Neural progenitor cell (in vitro differentiated cells): ENCODE results near the gene ITPR1. TPM values are rescaled to one million over a fixed set of nuclear protein-coding genes. Genes with fewer than 3 reads are reported as not detected.

ENCODE experiments used
- DNase-seq: peaks from one replicate; pipeline ENCODE4 v3.0.0-alpha.2; 2016; ENCODE audit warnings: low spot score
- H2AFZ ChIP-seq: fragments of 200-600 bp; sonication (generic); replicated peaks from 2 replicates; pipeline ENCODE4 v1.6.1; 2016; ENCODE audit warnings: antibody characterized with exemption
- H3F3A ChIP-seq: fragments of 200-600 bp; sonication (generic); 2 replicates; pipeline ENCODE4 v1.6.1; 2016; ENCODE audit warnings: antibody characterized with exemption, low read depth
- H3K27ac ChIP-seq: fragments of 200-600 bp; sonication (generic); 2 replicates; pipeline ENCODE4 v1.5.1; 2016; ENCODE audit warnings: mild to moderate bottlenecking
- H3K27me3 ChIP-seq: fragments of 200-600 bp; sonication (generic); 2 replicates; pipeline ENCODE4 v1.6.1; 2016; ENCODE audit warnings: mild to moderate bottlenecking, moderate library complexity
- H3K36me3 ChIP-seq: fragments of 200-600 bp; sonication (generic); 2 replicates; pipeline ENCODE4 v1.5.1; 2016
- H3K4me1 ChIP-seq: fragments of 200-600 bp; sonication (generic); 2 replicates; pipeline ENCODE4 v1.6.1; 2016; ENCODE audit warnings: mixed run types
- H3K4me2 ChIP-seq: fragments of 200-600 bp; sonication (generic); 2 replicates; pipeline ENCODE4 v1.6.1; 2016
- H3K4me3 ChIP-seq: fragments of 200-600 bp; sonication (generic); 2 replicates; pipeline ENCODE4 v1.5.1; 2016
- H3K79me2 ChIP-seq: fragments of 200-600 bp; sonication (generic); 2 replicates; pipeline ENCODE4 v1.6.1; 2016; ENCODE audit warnings: low read depth
- H3K9ac ChIP-seq: fragments of 200-600 bp; sonication (generic); 2 replicates; pipeline ENCODE4 v1.6.1; 2016
- H3K9me3 ChIP-seq: fragments of 200-600 bp; sonication (generic); 2 replicates; pipeline ENCODE4 v1.5.1; 2016; ENCODE audit warnings: low read depth
- H4K20me1 ChIP-seq: fragments of 200-600 bp; sonication (generic); 2 replicates; pipeline ENCODE4 v1.6.1; 2016; ENCODE audit warnings: low read depth
- H3K27ac Mint-ChIP-seq: 3 replicates; pipeline ENCODE4 v1.8.0; 2021; ENCODE audit warnings: mixed read lengths
- H3K27me3 Mint-ChIP-seq: 2 replicates; pipeline ENCODE4 v1.8.0; 2022; ENCODE audit warnings: low read depth, mild to moderate bottlenecking, inconsistent platforms, moderate library complexity, mixed read lengths; ENCODE audit not compliant: insufficient read depth
- H3K36me3 Mint-ChIP-seq: 3 replicates; pipeline ENCODE4 v1.8.0; 2021; ENCODE audit warnings: mixed read lengths
- H3K4me1 Mint-ChIP-seq: 3 replicates; pipeline ENCODE4 v1.8.0; 2021; ENCODE audit warnings: mixed read lengths
- H3K4me3 Mint-ChIP-seq: 3 replicates; pipeline ENCODE4 v1.8.0; 2021; ENCODE audit warnings: mild to moderate bottlenecking, moderate library complexity, mixed read lengths
- H3K9me3 Mint-ChIP-seq: 3 replicates; pipeline ENCODE4 v1.8.0; 2020; ENCODE audit warnings: mixed read lengths
- EZH2 ChIP-seq: fragments of 200-600 bp; sonication (generic); IDR thresholded peaks from 2 replicates; pipeline ENCODE4 v1.6.1; 2017; ENCODE audit warnings: antibody characterized with exemption, mild to moderate bottlenecking, moderate library complexity
- EZH2phosphoT487 ChIP-seq: fragments of 200-600 bp; sonication (generic); IDR thresholded peaks from 2 replicates; pipeline ENCODE4 v1.6.1; 2017; ENCODE audit warnings: antibody characterized with exemption
- total RNA-seq: library from RNA; depleted of rRNA; stranded (reverse); fragments of >200 nt; gene quantifications from 2 replicates; pipeline ENCODE4 v1.2.3, GENCODE V29; 2015; ENCODE audit warnings: low replicate concordance
- TF ChIP-seq, protein P1 (sequence below): fragments of 200-600 bp; sonication (generic); IDR thresholded peaks from 2 replicates; pipeline ENCODE4 v1.5.1; 2017; ENCODE audit warnings: antibody characterized with exemption, mild to moderate bottlenecking

The ITPR1 gene
- total RNA-seq, 1 donor from 2014 or later, result 5.0 TPM

- Mint-ChIP-seq H3K36me3 (peaks cover 5% of the 10 kb centered on the region), H3K27ac (no peak overlapping the region)
- no peak for DNase-seq
Observed at GRCh38 chr3:4696266-4696665, 203.1 kb downstream of the ITPR1 start.

GRCh38 chr3:4698125-4698821 lies 205.1 kb downstream of the ITPR1 start:
- no peak for DNase-seq
- no peaks in the 10 kb centered on the region for H3K9me3 ChIP-seq
- H3K79me2 ChIP-seq, result no peaks in the 10 kb centered on the region
- Mint-ChIP-seq H3K36me3 (peaks cover 5% of the 10 kb centered on the region), H3K4me3 (no peak overlapping the region), H3K27me3 (no peaks in the 10 kb centered on the region), H3K4me1 (peaks cover 2% of the 10 kb centered on the region), H3K9me3 (no peaks in the 10 kb centered on the region), H3K27ac (no peak overlapping the region)
- no peak overlapping the region for H3K9ac ChIP-seq
- TF ChIP-seq EZH2phosphoT487, result no peak
- TF ChIP-seq, protein P1, sequence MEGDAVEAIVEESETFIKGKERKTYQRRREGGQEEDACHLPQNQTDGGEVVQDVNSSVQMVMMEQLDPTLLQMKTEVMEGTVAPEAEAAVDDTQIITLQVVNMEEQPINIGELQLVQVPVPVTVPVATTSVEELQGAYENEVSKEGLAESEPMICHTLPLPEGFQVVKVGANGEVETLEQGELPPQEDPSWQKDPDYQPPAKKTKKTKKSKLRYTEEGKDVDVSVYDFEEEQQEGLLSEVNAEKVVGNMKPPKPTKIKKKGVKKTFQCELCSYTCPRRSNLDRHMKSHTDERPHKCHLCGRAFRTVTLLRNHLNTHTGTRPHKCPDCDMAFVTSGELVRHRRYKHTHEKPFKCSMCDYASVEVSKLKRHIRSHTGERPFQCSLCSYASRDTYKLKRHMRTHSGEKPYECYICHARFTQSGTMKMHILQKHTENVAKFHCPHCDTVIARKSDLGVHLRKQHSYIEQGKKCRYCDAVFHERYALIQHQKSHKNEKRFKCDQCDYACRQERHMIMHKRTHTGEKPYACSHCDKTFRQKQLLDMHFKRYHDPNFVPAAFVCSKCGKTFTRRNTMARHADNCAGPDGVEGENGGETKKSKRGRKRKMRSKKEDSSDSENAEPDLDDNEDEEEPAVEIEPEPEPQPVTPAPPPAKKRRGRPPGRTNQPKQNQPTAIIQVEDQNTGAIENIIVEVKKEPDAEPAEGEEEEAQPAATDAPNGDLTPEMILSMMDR, result no peak
- no peak for TF ChIP-seq EZH2
- no peaks in the 10 kb centered on the region for H3K36me3 ChIP-seq
- H3K4me3 ChIP-seq, result no peak overlapping the region
- no peak overlapping the region for H3K27ac ChIP-seq
- H3K4me2 ChIP-seq, result no peak overlapping the region
- no peaks in the 10 kb centered on the region for H3K27me3 ChIP-seq
- no peaks in the 10 kb centered on the region for H3F3A ChIP-seq
- H4K20me1 ChIP-seq, result no peaks in the 10 kb centered on the region
- H3K4me1 ChIP-seq, result no peaks in the 10 kb centered on the region
- H2AFZ ChIP-seq, result no peak overlapping the region

More at GRCh38 chr3:4696266-4696665, 203.1 kb downstream of the ITPR1 start:
- H3K79me2 ChIP-seq, result no peaks in the 10 kb centered on the region
- H3F3A ChIP-seq, result no peaks in the 10 kb centered on the region
- H3K27me3 ChIP-seq, result no peaks in the 10 kb centered on the region
- H3K9me3 ChIP-seq, result no peaks in the 10 kb centered on the region
- no peak overlapping the region for H3K9ac ChIP-seq
- no peaks in the 10 kb centered on the region for H4K20me1 ChIP-seq
- no peaks in the 10 kb centered on the region for H3K36me3 ChIP-seq
- Mint-ChIP-seq H3K4me1 (no peaks in the 10 kb centered on the region), H3K4me3 (no peak overlapping the region), H3K27me3 (no peaks in the 10 kb centered on the region), H3K9me3 (no peaks in the 10 kb centered on the region)
- H2AFZ ChIP-seq, result no peak overlapping the region
- H3K27ac ChIP-seq, result no peak overlapping the region
- no peak overlapping the region for H3K4me3 ChIP-seq
- H3K4me1 ChIP-seq, result no peaks in the 10 kb centered on the region
- no peak for TF ChIP-seq EZH2phosphoT487
- no peak for TF ChIP-seq EZH2
- TF ChIP-seq, protein P1, result no peak
- no peak overlapping the region for H3K4me2 ChIP-seq

GRCh38 chr3:4703054-4703480 lies 209.9 kb downstream of the ITPR1 start:
- no peak overlapping the region for H3K9ac ChIP-seq
- H3K27ac Mint-ChIP-seq, result no peak overlapping the region
- no peaks in the 10 kb centered on the region for H3K4me1 ChIP-seq
- no peak overlapping the region for H2AFZ ChIP-seq
- TF ChIP-seq, protein P1, result no peak
- TF ChIP-seq EZH2 (no peak), EZH2phosphoT487 (no peak)
- peaks cover 6% of the 10 kb centered on the region for H3K36me3 Mint-ChIP-seq
- no peak overlapping the region for H3K4me3 Mint-ChIP-seq
- no peaks in the 10 kb centered on the region for H4K20me1 ChIP-seq
- H3K9me3 ChIP-seq, result no peaks in the 10 kb centered on the region
- H3F3A ChIP-seq, result no peaks in the 10 kb centered on the region
- no peak overlapping the region for H3K4me2 ChIP-seq
- H3K79me2 ChIP-seq, result no peaks in the 10 kb centered on the region
- peaks cover 2% of the 10 kb centered on the region for H3K4me1 Mint-ChIP-seq
- H3K4me3 ChIP-seq, result no peak overlapping the region
- no peaks in the 10 kb centered on the region for H3K9me3 Mint-ChIP-seq
- H3K27me3 Mint-ChIP-seq, result no peaks in the 10 kb centered on the region
- H3K36me3 ChIP-seq, result no peaks in the 10 kb centered on the region
- no peaks in the 10 kb centered on the region for H3K27me3 ChIP-seq
- no peak overlapping the region for H3K27ac ChIP-seq
- no peak for DNase-seq
